ENCODE data around the gene DGKQ.
"Not testable (repeated sequence)": the region's sequence is repeated elsewhere in the genome, so short reads cannot be mapped to it uniquely, and the experiment has no call there.

Gene DGKQ

DNA sequence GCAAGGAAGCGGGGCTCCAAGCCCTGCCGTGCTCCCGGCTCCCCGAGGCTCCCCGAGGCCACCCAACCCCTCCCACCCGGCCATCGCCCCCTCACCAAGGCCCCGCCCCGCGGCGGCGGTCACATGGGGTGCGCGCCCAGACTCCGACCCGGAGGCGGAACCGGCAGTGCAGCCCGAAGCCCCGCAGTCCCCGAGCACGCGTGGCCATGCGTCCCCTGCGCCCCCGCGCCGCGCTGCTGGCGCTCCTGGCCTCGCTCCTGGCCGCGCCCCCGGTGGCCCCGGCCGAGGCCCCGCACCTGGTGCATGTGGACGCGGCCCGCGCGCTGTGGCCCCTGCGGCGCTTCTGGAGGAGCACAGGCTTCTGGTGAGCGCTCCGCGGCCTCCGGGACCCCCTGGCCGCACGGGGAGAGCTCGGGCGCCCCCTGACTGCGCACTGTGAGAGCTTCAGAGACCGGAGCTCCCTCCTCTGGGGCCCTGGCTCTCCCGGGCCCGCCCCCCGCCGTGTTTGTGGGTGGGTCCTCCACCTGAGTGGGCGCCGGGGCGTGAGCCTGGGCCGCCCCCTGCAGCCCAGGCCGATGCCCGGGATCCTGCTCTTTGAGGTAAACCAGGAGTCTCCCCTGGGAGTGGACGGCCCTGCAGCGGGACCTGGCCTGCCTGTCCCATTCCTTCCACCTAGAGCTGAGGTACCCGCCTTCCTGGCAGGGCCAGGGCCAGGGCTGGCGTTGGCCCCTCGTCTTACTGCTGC is 13.7 kb upstream of the DGKQ start, which contains the start of gene IDUA:
Gene IDUA, plus strand, starts transcription at position 166 of the 745 bp plus-strand sequence. Its CDS starts 41 bp downstream, at position 207.
- Mint-ChIP-seq H3K36me3 (ENCODE audit: insufficient read depth) (no peaks in the 10 kb centered on the region), H3K4me1 (ENCODE audit: low read depth in 2 of 2) (peaks cover 7 to 14% of the 10 kb centered on the region in 2 donors), H3K9me3 (no peaks in the 10 kb centered on the region), H3K27ac (peak within 1 kb of the TSS; percentile 65 to 67), H3K27me3 (no peaks in the 10 kb centered on the region), H3K4me3 (peak within 1 kb of the TSS; percentile 82 to 89)
- ATAC-seq (replicated peaks): peak; percentile 88
- DNase-seq: peak; percentile 81

- Mint-ChIP-seq H3K4me1 (ENCODE audit: low read depth in 2 of 2) (peaks cover 7 to 14% of the 10 kb centered on the region in 2 donors), H3K27me3 (no peaks in the 10 kb centered on the region), H3K9me3 (no peaks in the 10 kb centered on the region), H3K36me3 (ENCODE audit: insufficient read depth) (no peaks in the 10 kb centered on the region), H3K4me3 (peak overlapping the region; percentile 82 to 89), H3K27ac (peak overlapping the region in 1 of 2 donors; percentile 67)
- ATAC-seq (replicated peaks): peak; percentile 20
- no peak for DNase-seq
Observed at GRCh38 chr4:986428-986878, 13.1 kb upstream of the DGKQ start.

GRCh38 chr4:985123-985830 is 11.9 kb upstream of the DGKQ start:
- ATAC-seq (replicated peaks) (peak; percentile 28), DNase-seq (peak; percentile 30 to 48 (median 37))

DNA sequence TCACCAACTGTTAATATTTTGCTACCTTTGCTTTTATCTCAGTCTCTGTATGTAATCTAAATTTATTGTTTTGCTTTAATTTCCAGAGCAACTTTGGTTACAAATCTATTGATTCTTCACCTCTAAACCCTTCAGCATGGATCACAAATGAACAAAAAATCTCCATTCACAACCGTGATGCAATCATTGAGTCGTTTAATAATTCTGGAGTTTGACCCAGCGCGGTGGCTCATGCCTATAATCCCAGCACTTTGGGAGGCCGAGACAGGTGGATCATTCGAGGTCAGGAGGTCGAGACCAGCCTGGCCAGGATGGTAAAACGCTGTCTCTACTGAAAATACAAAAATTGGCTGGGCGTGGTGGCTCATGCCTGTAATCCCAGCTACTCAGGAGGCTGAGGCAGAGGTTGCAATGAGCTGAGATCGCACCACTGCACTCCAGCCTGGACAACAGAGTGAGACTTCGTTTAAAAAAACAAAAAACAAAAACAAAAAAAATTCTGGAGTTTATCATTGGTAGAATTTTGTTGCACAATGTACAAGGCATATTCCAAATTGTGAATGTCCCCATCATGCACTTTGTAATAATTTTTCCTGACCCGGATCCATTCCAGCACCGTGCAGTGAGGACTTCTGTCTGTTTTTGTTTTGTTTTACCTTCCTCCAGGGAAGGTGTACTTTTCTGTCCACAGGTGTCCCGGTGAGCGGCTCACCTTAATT is 11.1 kb upstream of the DGKQ start:
- no peaks in the 10 kb centered on the region for H3K27me3 Mint-ChIP-seq
- no peaks in the 10 kb centered on the region for H3K9me3 Mint-ChIP-seq
- no peak overlapping the region for H3K27ac Mint-ChIP-seq
- H3K4me1 Mint-ChIP-seq (ENCODE audit: low read depth in 2 of 2): peaks cover 7 to 14% of the 10 kb centered on the region in 2 donors
- ATAC-seq (replicated peaks) (no peak), DNase-seq (no peak)
- no peaks in the 10 kb centered on the region for H3K36me3 Mint-ChIP-seq (ENCODE audit: insufficient read depth)
- peak overlapping the region; percentile 13 to 51 for H3K4me3 Mint-ChIP-seq

More at GRCh38 chr4:985123-985830, 11.9 kb upstream of the DGKQ start:
- Mint-ChIP-seq H3K9me3 (no peaks in the 10 kb centered on the region), H3K4me1 (ENCODE audit: low read depth in 2 of 2) (peaks cover 7 to 14% of the 10 kb centered on the region in 2 donors), H3K4me3 (peak overlapping the region; percentile 51 to 89), H3K27ac (no peak overlapping the region), H3K27me3 (no peaks in the 10 kb centered on the region), H3K36me3 (ENCODE audit: insufficient read depth) (no peaks in the 10 kb centered on the region)

DNA sequence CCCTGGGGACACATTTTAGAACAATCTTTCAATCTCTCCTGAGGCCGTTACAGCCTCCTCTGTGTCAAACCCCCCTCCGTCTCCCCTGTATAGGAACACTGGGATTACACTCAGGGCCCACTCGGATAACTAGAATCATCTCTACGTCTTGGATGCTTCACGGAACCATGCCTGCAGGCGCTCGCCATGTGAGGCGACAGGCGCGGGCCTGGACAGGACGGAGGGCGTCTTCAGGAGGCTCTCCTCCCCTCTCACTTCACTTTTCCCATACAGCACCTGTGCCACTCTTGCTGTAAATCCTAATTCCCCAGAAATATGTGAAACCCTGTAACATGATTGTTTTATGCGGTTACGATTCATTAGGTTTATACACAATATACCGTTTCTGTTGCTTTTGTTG is 9.4 kb upstream of the DGKQ start:
- ATAC-seq (replicated peaks) (no peak), DNase-seq (no peak)
- H3K36me3 Mint-ChIP-seq (ENCODE audit: insufficient read depth): no peaks in the 10 kb centered on the region
- no peak overlapping the region for H3K4me3 Mint-ChIP-seq
- no peaks in the 10 kb centered on the region for H3K27me3 Mint-ChIP-seq
- no peak overlapping the region for H3K27ac Mint-ChIP-seq
- H3K4me1 Mint-ChIP-seq (ENCODE audit: low read depth in 2 of 2): peaks cover 7 to 8% of the 10 kb centered on the region in 2 donors
- no peaks in the 10 kb centered on the region for H3K9me3 Mint-ChIP-seq

- H3K9me3 Mint-ChIP-seq: no peaks in the 10 kb centered on the region
- no peak for DNase-seq
- H3K4me3 Mint-ChIP-seq: no peak overlapping the region
- H3K36me3 Mint-ChIP-seq (ENCODE audit: insufficient read depth): no peaks in the 10 kb centered on the region
- H3K4me1 Mint-ChIP-seq (ENCODE audit: low read depth in 2 of 2): peaks cover 3 to 4% of the 10 kb centered on the region in 2 donors
- no peak for ATAC-seq (replicated peaks)
- H3K27ac Mint-ChIP-seq: no peak overlapping the region
- H3K27me3 Mint-ChIP-seq: no peaks in the 10 kb centered on the region
Observed at GRCh38 chr4:982291-982690, 8.9 kb upstream of the DGKQ start.

DNA sequence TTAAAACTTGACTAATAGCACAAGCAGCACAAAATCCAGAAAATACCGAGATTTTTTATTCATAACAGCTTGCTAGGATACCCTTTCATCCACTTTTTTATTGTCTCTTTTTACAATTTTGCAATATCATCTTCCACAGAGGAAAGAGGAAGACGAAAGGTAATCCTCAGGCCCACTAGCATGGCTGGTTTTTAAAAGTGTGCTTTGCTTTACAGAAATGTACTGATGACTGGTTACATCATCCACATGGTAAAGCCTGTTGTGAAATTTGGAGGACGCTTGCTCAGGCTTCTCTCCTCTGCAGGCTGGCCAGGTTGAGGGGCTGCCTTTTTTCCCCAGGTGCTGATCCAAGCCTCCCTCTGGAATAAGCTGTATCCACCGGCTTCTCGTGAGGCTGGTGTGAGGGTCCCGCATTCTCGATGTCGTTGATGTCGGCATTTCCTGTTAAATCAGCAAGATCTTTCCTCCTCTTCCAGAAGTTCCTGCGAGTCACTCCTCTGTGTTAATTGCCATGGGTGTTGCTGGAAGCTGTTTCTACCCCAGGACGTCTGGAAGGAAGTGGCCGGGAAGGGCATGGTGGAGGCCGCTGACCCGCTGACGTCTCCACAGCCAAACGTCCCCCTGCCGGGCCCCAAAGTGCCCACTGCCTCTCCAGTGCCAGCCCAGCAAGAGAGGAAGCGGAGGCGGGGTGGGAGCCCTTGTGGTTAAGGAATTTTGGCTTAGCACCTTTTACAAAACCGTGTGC is 5.8 kb upstream of the DGKQ start:
- Mint-ChIP-seq H3K27ac (no peak overlapping the region), H3K36me3 (ENCODE audit: insufficient read depth) (peaks cover 3% of the 10 kb centered on the region), H3K27me3 (no peaks in the 10 kb centered on the region), H3K4me3 (no peak overlapping the region), H3K4me1 (ENCODE audit: low read depth in 2 of 2) (peaks cover 0 to 3% of the 10 kb centered on the region in 2 donors), H3K9me3 (no peaks in the 10 kb centered on the region)
- no peak for ATAC-seq (replicated peaks)
- no peak for DNase-seq

GRCh38 chr4:976016-976415 is 2.6 kb upstream of the DGKQ start:
- not testable (repeated sequence) for ATAC-seq (replicated peaks); H3K4me3 Mint-ChIP-seq; H3K36me3 Mint-ChIP-seq (ENCODE audit: insufficient read depth); H3K4me1 Mint-ChIP-seq (ENCODE audit: low read depth in 2 of 2); H3K9me3 Mint-ChIP-seq; H3K27me3 Mint-ChIP-seq; H3K27ac Mint-ChIP-seq; DNase-seq

GRCh38 chr4:974668-975067 is 1.3 kb upstream of the DGKQ start:
- no peak for ATAC-seq (replicated peaks)
- peaks cover 13% of the 10 kb centered on the region for H3K36me3 Mint-ChIP-seq (ENCODE audit: insufficient read depth)
- peak overlapping the region; percentile 4 to 31 for H3K4me3 Mint-ChIP-seq
- no peaks in the 10 kb centered on the region for H3K9me3 Mint-ChIP-seq
- no peak overlapping the region for H3K27ac Mint-ChIP-seq
- peaks cover 15 to 17% of the 10 kb centered on the region in 2 donors for H3K4me1 Mint-ChIP-seq (ENCODE audit: low read depth in 2 of 2)
- no peak for DNase-seq
- H3K27me3 Mint-ChIP-seq: no peaks in the 10 kb centered on the region

GRCh38 chr4:972651-973424 is 531 bp downstream of the DGKQ start:
- H3K27ac Mint-ChIP-seq: peak overlapping the region; percentile 35 to 38
- ATAC-seq (replicated peaks) (peak; percentile 50), DNase-seq (peak; percentile 64 to 65 (median 65))

DNA sequence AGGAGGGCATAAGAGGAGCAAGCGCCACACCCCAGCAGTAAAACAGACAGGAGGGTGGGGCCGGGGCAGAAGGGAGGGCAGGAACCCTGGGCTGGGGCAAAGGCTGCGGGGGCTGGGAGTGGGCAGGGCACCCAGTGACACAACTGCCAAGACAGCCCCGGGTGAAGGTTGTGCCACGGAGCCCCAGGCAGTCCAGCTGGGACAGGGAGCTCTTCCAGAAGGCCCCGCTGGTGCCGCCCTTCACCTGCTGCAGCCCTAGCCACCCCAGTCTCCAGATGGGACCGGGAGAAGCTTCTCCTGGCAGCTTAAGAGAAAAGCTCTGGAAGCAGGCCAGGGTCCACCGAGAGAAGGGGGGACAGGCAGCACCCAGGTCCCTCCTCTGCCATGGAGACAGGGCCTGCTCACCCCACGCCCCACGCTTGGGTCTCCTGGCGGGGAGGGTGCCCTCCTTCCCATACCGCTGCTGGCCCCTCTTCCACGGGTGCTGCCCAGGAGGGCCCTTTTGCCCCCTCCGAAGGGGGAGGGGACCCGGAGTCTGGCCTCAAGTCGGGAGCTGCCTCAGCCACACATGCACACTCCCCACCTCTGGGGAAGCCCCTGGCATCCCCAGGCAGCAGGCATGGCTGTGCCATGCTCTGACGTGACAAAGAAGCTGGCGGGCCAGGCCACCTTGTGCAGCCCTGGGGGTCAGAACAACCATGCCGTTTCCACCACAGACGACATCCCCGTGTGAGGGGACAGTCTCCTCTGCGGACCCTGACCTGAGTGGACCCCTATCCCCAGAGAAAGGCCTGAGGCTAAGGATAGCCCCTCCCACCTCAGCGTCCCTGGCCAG is 1.5 kb downstream of the DGKQ start:
- ATAC-seq (replicated peaks) (no peak), DNase-seq (no peak)
- peaks cover 18% of the 10 kb centered on the region for H3K36me3 Mint-ChIP-seq (ENCODE audit: insufficient read depth)
- H3K9me3 Mint-ChIP-seq: no peaks in the 10 kb centered on the region
- peak overlapping the region; percentile 38 to 55 for H3K27ac Mint-ChIP-seq
- H3K4me3 Mint-ChIP-seq: peak overlapping the region; percentile 45 to 54
- H3K27me3 Mint-ChIP-seq: no peaks in the 10 kb centered on the region
- peaks cover 16 to 23% of the 10 kb centered on the region in 2 donors for H3K4me1 Mint-ChIP-seq (ENCODE audit: low read depth in 2 of 2)

More at GRCh38 chr4:972651-973424, 531 bp downstream of the DGKQ start:
- no peaks in the 10 kb centered on the region for H3K27me3 Mint-ChIP-seq
- peaks cover 16 to 23% of the 10 kb centered on the region in 2 donors for H3K4me1 Mint-ChIP-seq (ENCODE audit: low read depth in 2 of 2)
- no peaks in the 10 kb centered on the region for H3K9me3 Mint-ChIP-seq
- H3K4me3 Mint-ChIP-seq: peak overlapping the region; percentile 45 to 54
- H3K36me3 Mint-ChIP-seq (ENCODE audit: insufficient read depth): peaks cover 18% of the 10 kb centered on the region

Measured in effector memory CD8-positive, alpha-beta T cell (primary cell).